Stimulated activated naive CD8-positive, alpha-beta T cell treated with anti-CD3 and anti-CD28 coated beads, Interleukin-15, Interleukin-2, amounts not matched to agents 100 ng/mL and 50 ng/mL, for 24 hours (primary cell): ENCODE results near the gene TNS1.

Experiments used
- H3K27ac Mint-ChIP-seq: one replicate; pipeline ENCODE4 v1.8.0; 2021; ENCODE audit warnings: mild to moderate bottlenecking, mixed read lengths
- H3K27me3 Mint-ChIP-seq: one replicate; pipeline ENCODE4 v1.8.0; 2021; ENCODE audit warnings: mixed read lengths
- H3K36me3 Mint-ChIP-seq: one replicate; pipeline ENCODE4 v1.8.0; 2021; ENCODE audit warnings: low read depth, mixed read lengths
- H3K4me1 Mint-ChIP-seq: one replicate; pipeline ENCODE4 v1.8.0; 2021; ENCODE audit warnings: low read depth, mixed read lengths
- H3K4me3 Mint-ChIP-seq: one replicate; pipeline ENCODE4 v1.8.0; 2021; ENCODE audit warnings: mild to moderate bottlenecking, mixed read lengths
- H3K9me3 Mint-ChIP-seq: one replicate; pipeline ENCODE4 v1.8.0; 2021; ENCODE audit warnings: mixed read lengths

TNS1 gene

GRCh38 chr2:217868911-217869334 lies 133.9 kb downstream of the TNS1 start:
- no peaks in the 10 kb centered on the region for H3K27me3 Mint-ChIP-seq
- no peaks in the 10 kb centered on the region for H3K9me3 Mint-ChIP-seq
- H3K36me3 Mint-ChIP-seq: no peaks in the 10 kb centered on the region
- no peak overlapping the region for H3K4me3 Mint-ChIP-seq
- H3K27ac Mint-ChIP-seq: no peak overlapping the region
- H3K4me1 Mint-ChIP-seq: peaks cover 11% of the 10 kb centered on the region

GRCh38 chr2:217868265-217868892 lies 134.4 kb downstream of the TNS1 start:
- H3K36me3 Mint-ChIP-seq: no peaks in the 10 kb centered on the region
- no peaks in the 10 kb centered on the region for H3K9me3 Mint-ChIP-seq
- H3K27me3 Mint-ChIP-seq: no peaks in the 10 kb centered on the region
- H3K27ac Mint-ChIP-seq: no peak overlapping the region
- no peak overlapping the region for H3K4me3 Mint-ChIP-seq
- peaks cover 11% of the 10 kb centered on the region for H3K4me1 Mint-ChIP-seq

- Mint-ChIP-seq H3K36me3 (no peaks in the 10 kb centered on the region), H3K27me3 (no peaks in the 10 kb centered on the region), H3K9me3 (no peaks in the 10 kb centered on the region), H3K4me1 (peaks cover 11% of the 10 kb centered on the region), H3K4me3 (no peak overlapping the region), H3K27ac (no peak overlapping the region)
These were observed 136.3 kb downstream of the TNS1 start for GRCh38 chr2:217866457-217866856.

- peak overlapping the region; percentile 7 for H3K27ac Mint-ChIP-seq
- no peaks in the 10 kb centered on the region for H3K9me3 Mint-ChIP-seq
- no peak overlapping the region for H3K4me3 Mint-ChIP-seq
These were observed 137.6 kb downstream of the TNS1 start for GRCh38 chr2:217864963-217865772.

GRCh38 chr2:217863883-217864282 lies 138.9 kb downstream of the TNS1 start:
- Mint-ChIP-seq H3K36me3 (no peaks in the 10 kb centered on the region), H3K9me3 (no peaks in the 10 kb centered on the region), H3K27ac (no peak overlapping the region), H3K4me1 (peaks cover 11% of the 10 kb centered on the region), H3K27me3 (no peaks in the 10 kb centered on the region), H3K4me3 (no peak overlapping the region)

More at GRCh38 chr2:217864963-217865772, 137.6 kb downstream of the TNS1 start:
- H3K27me3 Mint-ChIP-seq: no peaks in the 10 kb centered on the region
- H3K36me3 Mint-ChIP-seq: no peaks in the 10 kb centered on the region
- peaks cover 11% of the 10 kb centered on the region for H3K4me1 Mint-ChIP-seq

GRCh38 chr2:217861334-217861877 lies 141.4 kb downstream of the TNS1 start:
- Mint-ChIP-seq H3K27me3 (no peaks in the 10 kb centered on the region), H3K4me1 (peaks cover 11% of the 10 kb centered on the region), H3K27ac (no peak overlapping the region), H3K4me3 (no peak overlapping the region), H3K9me3 (no peaks in the 10 kb centered on the region), H3K36me3 (no peaks in the 10 kb centered on the region)

GRCh38 chr2:217859926-217860325 lies 142.9 kb downstream of the TNS1 start:
- Mint-ChIP-seq H3K4me1 (peaks cover 4% of the 10 kb centered on the region), H3K9me3 (no peaks in the 10 kb centered on the region), H3K4me3 (no peak overlapping the region), H3K27ac (no peak overlapping the region), H3K27me3 (no peaks in the 10 kb centered on the region), H3K36me3 (no peaks in the 10 kb centered on the region)

GRCh38 chr2:217858519-217859491 lies 144.0 kb downstream of the TNS1 start:
- no peaks in the 10 kb centered on the region for H3K9me3 Mint-ChIP-seq
- H3K27ac Mint-ChIP-seq: no peak overlapping the region

GRCh38 chr2:217857624-217858506 lies 144.9 kb downstream of the TNS1 start:
- Mint-ChIP-seq H3K4me3 (no peak overlapping the region), H3K27me3 (no peaks in the 10 kb centered on the region), H3K27ac (no peak overlapping the region), H3K4me1 (no peaks in the 10 kb centered on the region), H3K9me3 (no peaks in the 10 kb centered on the region), H3K36me3 (no peaks in the 10 kb centered on the region)

More at GRCh38 chr2:217858519-217859491, 144.0 kb downstream of the TNS1 start:
- Mint-ChIP-seq H3K4me3 (no peak overlapping the region), H3K36me3 (no peaks in the 10 kb centered on the region), H3K4me1 (no peaks in the 10 kb centered on the region), H3K27me3 (no peaks in the 10 kb centered on the region)

GRCh38 chr2:217856871-217857270 lies 145.9 kb downstream of the TNS1 start:
- H3K27me3 Mint-ChIP-seq: no peaks in the 10 kb centered on the region
- H3K4me1 Mint-ChIP-seq: no peaks in the 10 kb centered on the region
- H3K27ac Mint-ChIP-seq: no peak overlapping the region
- H3K4me3 Mint-ChIP-seq: no peak overlapping the region
- H3K9me3 Mint-ChIP-seq: no peaks in the 10 kb centered on the region
- H3K36me3 Mint-ChIP-seq: no peaks in the 10 kb centered on the region

- Mint-ChIP-seq H3K4me3 (no peak overlapping the region), H3K9me3 (no peaks in the 10 kb centered on the region), H3K36me3 (no peaks in the 10 kb centered on the region), H3K4me1 (no peaks in the 10 kb centered on the region), H3K27me3 (no peaks in the 10 kb centered on the region), H3K27ac (no peak overlapping the region)
These were observed 146.6 kb downstream of the TNS1 start for GRCh38 chr2:217856159-217856558.

GRCh38 chr2:217854684-217855420 lies 147.9 kb downstream of the TNS1 start:
- H3K27me3 Mint-ChIP-seq: no peaks in the 10 kb centered on the region
- no peaks in the 10 kb centered on the region for H3K36me3 Mint-ChIP-seq
- H3K9me3 Mint-ChIP-seq: no peaks in the 10 kb centered on the region
- H3K4me3 Mint-ChIP-seq: no peak overlapping the region
- H3K4me1 Mint-ChIP-seq: no peaks in the 10 kb centered on the region
- H3K27ac Mint-ChIP-seq: peak overlapping the region; percentile 13

GRCh38 chr2:217853961-217854360 lies 148.8 kb downstream of the TNS1 start:
- no peak overlapping the region for H3K4me3 Mint-ChIP-seq
- H3K36me3 Mint-ChIP-seq: no peaks in the 10 kb centered on the region
- no peaks in the 10 kb centered on the region for H3K27me3 Mint-ChIP-seq

More at GRCh38 chr2:217853961-217854360, 148.8 kb downstream of the TNS1 start:
- Mint-ChIP-seq H3K9me3 (no peaks in the 10 kb centered on the region), H3K27ac (no peak overlapping the region), H3K4me1 (no peaks in the 10 kb centered on the region)
